ENCODE data around the gene C19orf73.
"Not testable (repeated sequence)": the region's sequence is repeated elsewhere in the genome, so short reads cannot be mapped to it uniquely, and the experiment has no call there.

C19orf73 gene

GRCh38 chr19:49148784-49149651, 30.1 kb upstream of the C19orf73 start:
- peak; percentile 64 to 77 (median 73) for DNase-seq

GRCh38 chr19:49148044-49148682, 29.2 kb upstream of the C19orf73 start:
- no peak for DNase-seq

DNA sequence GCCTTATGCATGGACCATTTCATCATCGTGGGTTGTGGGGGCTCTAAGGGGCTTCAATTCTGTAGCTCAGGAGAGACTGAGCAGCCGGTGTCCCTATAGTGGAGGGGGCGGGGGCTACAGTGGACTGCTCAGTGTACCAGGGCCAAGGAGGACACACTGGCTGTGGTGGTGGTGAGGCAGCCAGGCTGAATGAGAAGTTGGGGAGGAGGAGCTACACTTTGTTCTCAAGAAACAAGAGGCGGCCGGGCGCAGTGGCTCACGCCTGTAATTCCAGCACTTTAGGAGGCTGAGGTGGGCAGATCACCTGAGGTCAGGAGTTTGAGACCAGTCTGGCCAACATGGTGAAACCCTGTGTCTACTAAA, 27.4 kb upstream of the C19orf73 start:
- not testable (repeated sequence) for DNase-seq

- DNase-seq: peak; percentile 50 to 73 (median 68)
Measured at GRCh38 chr19:49145573-49146407, 26.8 kb upstream of the C19orf73 start.

- peak in 2 of 5 donors; percentile 36 to 72 for DNase-seq
Measured at GRCh38 chr19:49142866-49143335, 24.0 kb upstream of the C19orf73 start.

- no peak for DNase-seq
Measured at GRCh38 chr19:49141352-49141751, 22.4 kb upstream of the C19orf73 start.

DNA sequence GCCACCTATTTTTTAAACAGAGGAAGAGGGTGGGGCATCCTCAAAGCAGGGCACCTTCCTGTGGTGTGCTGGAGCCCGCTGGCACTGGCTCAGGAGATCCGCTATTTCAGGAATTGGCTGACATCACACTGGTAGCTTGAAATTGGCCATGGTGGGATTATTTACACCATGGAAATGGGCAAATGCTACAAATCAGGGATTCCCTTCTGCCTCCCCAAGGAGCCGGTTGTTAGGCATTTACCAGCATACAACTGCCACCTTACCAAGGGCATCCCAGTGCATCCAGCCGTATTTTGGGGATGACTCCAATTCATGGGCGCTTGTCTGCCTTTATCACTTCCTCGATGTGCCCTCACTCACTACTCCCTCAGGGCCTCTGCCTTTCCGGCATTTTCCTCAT, 22.0 kb upstream of the C19orf73 start:
- no peak for DNase-seq

GRCh38 chr19:49136771-49137171, 17.8 kb upstream of the C19orf73 start:
- DNase-seq: no peak

- DNase-seq: no peak
Measured at GRCh38 chr19:49135686-49136085, 16.7 kb upstream of the C19orf73 start.

DNA sequence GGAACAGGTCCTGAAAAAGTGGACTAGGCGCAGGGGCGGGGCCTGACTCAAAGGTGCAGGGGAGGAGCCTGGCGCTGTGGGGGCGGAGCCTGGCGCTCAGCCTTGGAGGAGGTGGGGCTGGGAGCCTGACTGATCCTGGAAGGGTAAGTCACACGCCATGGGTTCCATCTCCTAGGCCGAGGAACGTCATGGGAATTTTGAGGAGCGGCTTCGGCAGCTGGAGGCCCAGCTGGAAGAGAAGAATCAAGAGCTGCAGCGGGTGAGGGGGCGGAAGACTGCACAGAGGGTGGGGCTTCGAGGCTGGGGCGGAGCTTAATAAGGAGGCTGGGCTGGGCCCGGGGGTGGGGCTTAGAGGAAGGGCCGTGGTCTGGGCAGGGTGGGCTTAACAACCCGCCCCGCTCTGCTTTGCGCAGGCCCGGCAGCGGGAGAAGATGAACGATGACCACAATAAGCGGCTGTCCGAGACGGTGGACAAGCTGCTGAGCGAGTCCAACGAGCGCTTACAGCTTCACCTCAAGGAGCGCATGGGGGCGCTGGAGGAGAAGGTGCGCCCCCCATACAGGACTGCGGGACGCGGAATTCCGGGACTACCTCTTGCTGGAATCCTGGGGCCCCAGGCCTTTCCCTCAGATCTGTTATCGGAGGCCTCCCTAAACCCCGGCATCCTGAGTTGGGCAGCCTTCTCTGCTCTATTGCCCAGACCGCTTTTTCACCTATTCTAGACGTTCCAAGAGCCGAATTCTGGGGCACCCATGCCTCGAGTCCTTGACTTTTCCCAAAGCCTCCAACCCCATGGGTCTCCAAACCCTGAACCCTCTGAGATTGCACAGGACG, 14.9 kb upstream of the C19orf73 start:
- peak in 3 of 5 donors; percentile 44 to 58 (median 50) for DNase-seq

GRCh38 chr19:49132974-49133609, 14.1 kb upstream of the C19orf73 start:
- peak in 3 of 5 donors; percentile 31 to 51 (median 41) for DNase-seq

- no peak for DNase-seq
Measured at GRCh38 chr19:49130325-49130724, 11.4 kb upstream of the C19orf73 start.

DNA sequence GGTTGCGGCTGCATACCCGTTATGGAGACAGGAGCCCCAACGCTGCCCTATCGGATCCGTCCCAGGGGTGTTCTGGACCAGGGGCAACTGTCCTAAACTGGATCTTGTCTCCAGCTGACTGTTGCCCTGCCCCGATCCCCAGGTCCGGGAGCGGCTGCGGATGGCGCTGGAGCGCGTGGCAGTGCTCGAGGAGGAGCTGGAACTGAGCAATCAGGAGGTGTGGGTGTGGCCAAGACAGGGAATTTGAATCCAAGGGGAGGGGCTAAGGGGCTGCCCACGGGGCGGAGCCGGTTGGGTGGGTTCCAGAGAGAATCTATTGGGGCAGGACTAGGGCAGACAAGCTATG, 10.3 kb upstream of the C19orf73 start:
- DNase-seq: no peak

DNA sequence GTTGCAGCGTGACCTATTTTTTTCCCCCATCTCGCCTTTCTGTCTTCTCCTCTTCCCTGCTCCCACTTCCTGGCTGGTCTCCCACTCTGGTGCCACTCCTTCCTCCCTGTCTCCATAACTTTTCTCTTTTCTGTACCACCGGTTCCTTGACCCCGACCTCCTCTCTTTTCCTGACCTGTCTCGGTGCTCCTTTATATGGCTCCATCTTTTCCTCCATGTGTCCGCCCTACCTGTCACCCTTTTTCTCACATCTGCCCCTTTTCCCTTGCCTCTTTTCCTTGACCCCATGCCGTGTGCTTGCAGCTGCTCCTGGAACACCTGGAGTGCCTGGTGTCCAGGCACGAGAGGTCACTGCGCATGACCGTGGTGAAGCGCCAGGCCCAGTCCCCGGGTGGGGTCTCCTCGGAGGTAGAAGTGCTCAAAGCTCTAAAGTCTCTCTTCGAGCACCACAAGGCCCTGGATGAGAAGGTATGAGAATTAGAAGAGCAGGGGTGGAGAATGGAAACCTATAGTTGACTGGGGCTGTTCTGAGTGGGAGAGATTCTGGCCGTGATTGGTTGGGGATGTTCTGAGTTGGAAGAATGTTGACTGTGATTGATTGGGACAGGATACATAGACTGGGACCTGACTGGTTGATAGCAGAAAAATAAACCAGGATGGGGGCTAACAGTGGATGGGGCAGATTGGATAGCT, 9.7 kb upstream of the C19orf73 start:
- no peak for DNase-seq

GRCh38 chr19:49127674-49128544, 9.0 kb upstream of the C19orf73 start:
- DNase-seq: peak; percentile 89 to 96 (median 93)

GRCh38 chr19:49127225-49127624, 8.3 kb upstream of the C19orf73 start:
- DNase-seq: not testable (repeated sequence)

DNA sequence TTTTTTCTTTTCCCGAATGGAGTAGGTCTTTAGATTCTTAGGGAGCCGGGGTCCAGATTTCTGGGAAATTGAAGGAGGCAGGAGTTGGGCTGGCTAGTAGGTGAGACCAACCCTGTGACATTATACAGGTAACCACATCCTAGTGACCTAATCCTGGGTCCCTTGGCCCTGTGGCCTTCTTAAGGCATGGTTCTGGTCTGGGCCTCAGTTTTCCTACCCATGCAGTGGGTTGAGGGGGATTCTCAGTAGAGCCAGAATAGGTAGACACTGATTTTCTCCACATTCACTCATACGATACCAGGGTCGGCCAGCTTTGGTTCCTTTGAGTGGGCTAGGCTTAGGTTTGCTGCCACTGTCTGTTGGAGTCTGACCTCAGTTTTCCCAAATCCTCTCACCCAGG, 7.6 kb upstream of the C19orf73 start:
- DNase-seq: no peak

DNA sequence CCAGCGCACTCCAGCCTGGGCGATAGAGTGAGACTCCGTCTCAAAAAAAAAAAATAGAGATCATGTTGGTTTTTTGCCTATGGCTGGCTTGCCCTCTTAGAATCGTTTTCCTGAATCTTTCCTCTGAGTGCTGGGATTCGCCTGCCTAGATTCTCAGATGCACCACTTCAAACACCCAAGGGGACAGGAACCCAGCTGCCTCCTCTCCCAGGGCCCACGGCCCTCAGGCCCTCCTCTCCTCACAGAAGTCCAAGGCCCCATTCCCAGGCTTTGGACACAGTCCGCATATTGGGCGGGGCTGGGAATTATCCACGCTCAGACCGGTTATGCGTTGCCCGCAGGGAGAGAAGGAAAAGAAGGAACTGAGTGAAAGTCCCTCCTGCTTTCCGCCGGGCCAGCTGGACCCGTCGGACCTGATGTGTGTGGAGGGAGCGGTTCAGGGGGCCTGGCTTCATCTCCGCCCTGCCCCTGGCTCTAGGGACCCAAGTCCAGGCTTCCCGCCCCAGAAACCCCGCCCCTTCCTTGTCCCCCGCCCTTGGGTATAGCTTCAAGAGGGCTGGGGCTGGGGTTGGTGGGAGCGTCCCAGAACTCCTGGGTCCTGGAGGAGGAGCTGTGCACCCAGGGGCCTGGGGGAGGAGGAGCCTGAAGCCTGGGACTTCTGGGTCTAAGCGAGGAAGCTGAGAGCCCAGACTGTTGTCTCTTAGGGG, 6.2 kb upstream of the C19orf73 start:
- no peak for DNase-seq

DNA sequence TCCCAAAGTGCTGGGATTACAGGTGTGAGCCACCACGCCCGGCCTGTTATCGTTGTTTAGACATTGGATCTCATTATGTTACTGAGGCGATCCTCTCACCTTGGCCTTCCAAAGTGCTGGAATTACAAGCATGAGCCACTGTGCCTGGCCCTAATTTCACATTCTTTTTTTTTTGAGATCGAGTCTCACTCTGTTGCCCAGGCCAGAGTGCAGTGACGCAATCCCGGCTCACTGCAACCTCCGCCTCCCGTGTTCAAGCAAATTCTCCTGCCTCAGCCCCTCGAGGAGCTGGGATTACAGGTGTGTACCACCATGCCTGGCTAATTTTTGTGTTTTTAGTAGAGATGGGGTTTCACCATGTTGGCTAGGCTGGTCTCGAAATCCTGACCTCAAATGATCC, 4.3 kb upstream of the C19orf73 start:
- DNase-seq: not testable (repeated sequence)

Measured in T-helper 1 cell (primary cell).